ENCODE measurements around the gene PIK3CD. TPM values are rescaled to one million over a fixed set of nuclear protein-coding genes. Genes with fewer than 3 reads are reported as not detected.

PIK3CD gene
- total and polyA plus RNA-seq, 10 of the 15 experiments (the other 5 are each of a cell fraction or from before 2014, with no cell fraction given) = 7.0 to 101 (median 51.1) TPM

DNA sequence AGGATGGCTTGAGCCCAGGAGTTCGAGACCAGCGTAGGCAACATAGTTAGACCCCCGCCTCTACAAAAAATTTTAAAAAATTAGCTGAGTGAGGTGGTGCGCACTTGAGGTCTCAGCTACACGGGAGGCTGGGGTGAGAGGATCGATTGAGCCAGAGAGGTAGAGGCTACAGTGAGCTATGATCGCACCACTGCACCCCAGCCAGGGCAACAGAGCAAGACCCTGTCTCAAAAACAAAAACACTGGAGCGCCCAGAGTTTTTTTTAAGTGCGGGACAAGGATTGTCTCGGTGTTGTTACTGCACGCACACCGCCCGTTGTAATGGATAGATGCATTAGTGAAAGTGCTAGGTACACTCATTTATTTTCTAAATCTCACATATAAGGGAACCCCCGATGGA is 37.1 kb downstream of the PIK3CD start:
- BruUV-seq (replicated peaks) = no TSS peak
- Histone ChIP-seq H3K4me3 (peak overlapping the region; percentile 96), H3K27me3 (replicated peaks in 1 of 2; ENCODE audit: control insufficient read depth in 2 of 2, insufficient read depth in 2 of 2, low read length in 1 of 2) (no peaks in the 10 kb centered on the region), H3K79me2 (ENCODE audit: control insufficient read depth, insufficient read depth, low read length) (peaks cover 84% of the 10 kb centered on the region), H3K9me3 (replicated peaks; ENCODE audit: control insufficient read depth, insufficient read depth, low read length) (no peaks in the 10 kb centered on the region), H3K4me2 (ENCODE audit: control insufficient read depth, insufficient read depth) (peak overlapping the region; percentile 97), H3K4me1 (ENCODE audit: control insufficient read depth, insufficient read depth, low read length) (peaks cover 27% of the 10 kb centered on the region), H3K36me3 (ENCODE audit: control insufficient read depth in 2 of 2, insufficient read depth in 2 of 2, low read length in 1 of 2) (peaks cover 9 to 16% of the 10 kb centered on the region in 2 experiments; a peak in 3 of 4 replicates), H3K9ac (ENCODE audit: control insufficient read depth, insufficient read depth, low read length) (peak overlapping the region; percentile 76), H2AFZ (ENCODE audit: control insufficient read depth, low read depth, low read length) (no peak overlapping the region), H4K20me1 (ENCODE audit: control insufficient read depth, insufficient read depth) (peaks cover 2% of the 10 kb centered on the region; the same call in 1 of the 2 replicates), H3K27ac (ENCODE audit: control insufficient read depth, insufficient read depth) (peak overlapping the region; percentile 82)
- FAIRE-seq (peak; percentile 71), DNase-seq (ENCODE audit: low read depth, low spot score) (no peak), ATAC-seq (no peak)
- TF ChIP-seq HDAC2 (IDR thresholded peaks at IDR 0.05) = no peak
- WGBS (ENCODE audit: insufficient coverage, insufficient replicate concordance, low lambda C conversion rate, missing lambda C conversion rate) = 10% methylated on average over 14 of the region's 14 CpGs
- ChIA-PET RAD21 (ENCODE audit: unreplicated experiment) (interaction anchor here (0.9 to 4.6 kb wide), 5 partner anchors 17 to 73 kb away, joined by 3 to 37 read pairs (median 3); partner anchors contain the start of gene PIK3CD), CTCF (interaction anchor here (0.6 to 5.6 kb wide), 8 partner anchors 26 to 1128 kb away, joined by 3 to 50 read pairs (median 4); no protein-coding TSS in a partner anchor), SMC1A (ENCODE audit: uncharacterized antibody, unreplicated experiment) (interaction anchor here (0.7 to 4.7 kb wide), 5 partner anchors 32 to 124 kb away, joined by 3 to 56 read pairs (median 5); no protein-coding TSS in a partner anchor), POLR2A (interaction anchor here (0.6 to 5.7 kb wide), 6 partner anchors 11 to 798 kb away, joined by 3 to 67 read pairs (median 7); partner anchors contain the start of genes PIK3CD and SLC25A33)
- in situ Hi-C loops (cut with MboI) (no loop called here), intact Hi-C loops (cut with micrococcal nuclease; ENCODE audit: unreplicated experiment) (loop anchor here (2.0 kb wide), 1 partner anchor 34 kb away; no protein-coding TSS in a partner anchor)

DNA sequence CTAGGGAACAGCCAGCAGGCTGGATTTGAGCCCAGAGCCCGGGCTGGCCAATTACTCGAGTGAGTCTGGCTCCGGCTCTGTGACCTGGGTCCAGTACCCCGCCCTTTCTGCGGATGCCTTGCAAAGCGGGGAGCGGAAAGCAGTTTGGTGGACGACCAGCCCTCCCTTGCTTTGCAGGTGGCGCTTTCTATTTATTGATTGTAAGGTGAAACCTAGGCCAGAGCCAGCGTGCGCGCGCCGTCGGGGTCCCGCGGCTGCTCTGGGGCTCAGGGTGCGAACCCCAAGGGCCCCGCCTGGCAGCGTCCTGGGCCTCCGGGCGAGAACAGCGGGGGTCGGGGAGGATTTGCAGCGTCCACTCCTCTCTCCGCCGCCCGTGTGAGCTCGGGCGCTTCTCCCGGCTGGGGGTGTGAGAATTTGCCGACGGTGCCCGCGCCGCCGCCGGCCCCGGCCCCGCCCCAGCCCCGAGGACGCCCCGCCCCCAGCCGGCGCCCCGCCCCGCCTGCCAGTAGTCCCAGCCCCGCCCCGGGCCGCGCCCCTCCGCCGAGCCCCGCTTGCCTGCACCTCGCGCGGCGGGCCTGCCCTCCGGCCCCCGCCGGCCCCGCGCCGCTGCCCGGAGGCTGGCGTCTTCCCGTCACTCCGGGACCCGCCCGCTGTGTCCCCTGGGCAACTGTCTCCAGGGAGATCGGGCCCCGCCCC is 37.6 kb downstream of the PIK3CD start:
- 1% methylated on average over 45 of the region's 72 CpGs for WGBS (ENCODE audit: insufficient coverage, insufficient replicate concordance, low lambda C conversion rate, missing lambda C conversion rate)
- peaks cover 27% of the 10 kb centered on the region for H3K4me1 ChIP-seq (ENCODE audit: control insufficient read depth, insufficient read depth, low read length)
- H3K4me3 ChIP-seq = peak overlapping the region; percentile 96
- ChIA-PET CTCF (interaction anchor here (0.7 to 5.6 kb wide), 7 partner anchors 31 to 1129 kb away, joined by 3 to 50 read pairs (median 5); no protein-coding TSS in a partner anchor), SMC1A (ENCODE audit: uncharacterized antibody, unreplicated experiment) (interaction anchor here (4.5 to 4.7 kb wide), 2 partner anchors 32 to 62 kb away, joined by 44 to 56 read pairs; no protein-coding TSS in a partner anchor), POLR2A (interaction anchor here (0.9 to 5.7 kb wide), 5 partner anchors 12 to 150 kb away, joined by 3 to 67 read pairs (median 8); partner anchors contain the start of genes PIK3CD and SLC25A33), RAD21 (ENCODE audit: unreplicated experiment) (interaction anchor here (0.9 to 4.6 kb wide), 5 partner anchors 17 to 73 kb away, joined by 3 to 37 read pairs (median 3); partner anchors contain the start of gene PIK3CD)
- peak overlapping the region; percentile 97 for H3K4me2 ChIP-seq (ENCODE audit: control insufficient read depth, insufficient read depth)
- ATAC-seq = peak; percentile 73
- H2AFZ ChIP-seq (ENCODE audit: control insufficient read depth, low read depth, low read length) = no peak overlapping the region; the same call in 1 of the 2 replicates
- DNase-seq (ENCODE audit: low read depth, low spot score) = no peak
- H4K20me1 ChIP-seq (ENCODE audit: control insufficient read depth, insufficient read depth) = peaks cover 2% of the 10 kb centered on the region; the same call in 1 of the 2 replicates
- H3K27me3 ChIP-seq (replicated peaks in 1 of 2; ENCODE audit: control insufficient read depth in 2 of 2, insufficient read depth in 2 of 2, low read length in 1 of 2) = no peaks in the 10 kb centered on the region
- in situ Hi-C loops (cut with MboI) (no loop called here), intact Hi-C loops (cut with micrococcal nuclease; ENCODE audit: unreplicated experiment) (loop anchor here (2.0 kb wide), 1 partner anchor 34 kb away; no protein-coding TSS in a partner anchor)
- no peaks in the 10 kb centered on the region for H3K9me3 ChIP-seq (replicated peaks; ENCODE audit: control insufficient read depth, insufficient read depth, low read length)
- BruUV-seq (replicated peaks) = no TSS peak
- FAIRE-seq = peak; percentile 27
- peaks cover 13 to 20% of the 10 kb centered on the region in 2 experiments; a peak in 3 of 4 replicates for H3K36me3 ChIP-seq (ENCODE audit: control insufficient read depth in 2 of 2, insufficient read depth in 2 of 2, low read length in 1 of 2)
- H3K79me2 ChIP-seq (ENCODE audit: control insufficient read depth, insufficient read depth, low read length) = peaks cover 85% of the 10 kb centered on the region
- H3K9ac ChIP-seq (ENCODE audit: control insufficient read depth, insufficient read depth, low read length) = peak overlapping the region; percentile 76
- H3K27ac ChIP-seq (ENCODE audit: control insufficient read depth, insufficient read depth) = peak overlapping the region; percentile 82
- TF ChIP-seq, protein P1, sequence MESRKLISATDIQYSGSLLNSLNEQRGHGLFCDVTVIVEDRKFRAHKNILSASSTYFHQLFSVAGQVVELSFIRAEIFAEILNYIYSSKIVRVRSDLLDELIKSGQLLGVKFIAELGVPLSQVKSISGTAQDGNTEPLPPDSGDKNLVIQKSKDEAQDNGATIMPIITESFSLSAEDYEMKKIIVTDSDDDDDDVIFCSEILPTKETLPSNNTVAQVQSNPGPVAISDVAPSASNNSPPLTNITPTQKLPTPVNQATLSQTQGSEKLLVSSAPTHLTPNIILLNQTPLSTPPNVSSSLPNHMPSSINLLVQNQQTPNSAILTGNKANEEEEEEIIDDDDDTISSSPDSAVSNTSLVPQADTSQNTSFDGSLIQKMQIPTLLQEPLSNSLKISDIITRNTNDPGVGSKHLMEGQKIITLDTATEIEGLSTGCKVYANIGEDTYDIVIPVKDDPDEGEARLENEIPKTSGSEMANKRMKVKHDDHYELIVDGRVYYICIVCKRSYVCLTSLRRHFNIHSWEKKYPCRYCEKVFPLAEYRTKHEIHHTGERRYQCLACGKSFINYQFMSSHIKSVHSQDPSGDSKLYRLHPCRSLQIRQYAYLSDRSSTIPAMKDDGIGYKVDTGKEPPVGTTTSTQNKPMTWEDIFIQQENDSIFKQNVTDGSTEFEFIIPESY (IDR thresholded peaks at IDR 0.05) = no peak
- no peak for TF ChIP-seq NRF1 (conservative IDR thresholded peaks at IDR 0.05; ENCODE audit: low read depth, low read length)
- peak; percentile 56; the same call in 1 of the 2 replicates for TF ChIP-seq IKZF1 (conservative IDR thresholded peaks at IDR 0.05)
- TF ChIP-seq SREBF2 (IDR thresholded peaks at IDR 0.05; ENCODE audit: low read length) = no peak
- peak; percentile 68 for TF ChIP-seq DPF2 (IDR thresholded peaks at IDR 0.05)
- no peak for TF ChIP-seq NFIC (IDR thresholded peaks at IDR 0.05; ENCODE audit: low read depth, low read length)
- TF ChIP-seq, protein P2, sequence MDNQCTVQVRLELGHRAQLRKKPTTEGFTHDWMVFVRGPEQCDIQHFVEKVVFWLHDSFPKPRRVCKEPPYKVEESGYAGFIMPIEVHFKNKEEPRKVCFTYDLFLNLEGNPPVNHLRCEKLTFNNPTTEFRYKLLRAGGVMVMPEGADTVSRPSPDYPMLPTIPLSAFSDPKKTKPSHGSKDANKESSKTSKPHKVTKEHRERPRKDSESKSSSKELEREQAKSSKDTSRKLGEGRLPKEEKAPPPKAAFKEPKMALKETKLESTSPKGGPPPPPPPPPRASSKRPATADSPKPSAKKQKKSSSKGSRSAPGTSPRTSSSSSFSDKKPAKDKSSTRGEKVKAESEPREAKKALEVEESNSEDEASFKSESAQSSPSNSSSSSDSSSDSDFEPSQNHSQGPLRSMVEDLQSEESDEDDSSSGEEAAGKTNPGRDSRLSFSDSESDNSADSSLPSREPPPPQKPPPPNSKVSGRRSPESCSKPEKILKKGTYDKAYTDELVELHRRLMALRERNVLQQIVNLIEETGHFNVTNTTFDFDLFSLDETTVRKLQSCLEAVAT (IDR thresholded peaks at IDR 0.05) = no peak
- TF ChIP-seq JUNB (IDR thresholded peaks at IDR 0.05) = peak; percentile 90
- TF ChIP-seq CREM (IDR thresholded peaks at IDR 0.05; ENCODE audit: low read depth) = no peak
- 0 out of 2 replicates have a peak, but pooled peaks have one; percentile 19 for TF ChIP-seq TCF3 (IDR thresholded peaks at IDR 0.05; ENCODE audit: borderline replicate concordance, insufficient read depth, low read depth, low read length)
- no peak for TF ChIP-seq NBN (IDR thresholded peaks at IDR 0.05)
